Activated naive CD8-positive, alpha-beta T cell treated with anti-CD3 and anti-CD28 coated beads, Interleukin-2, amount 50 U/mL, for 24 hours (primary cell): Measurements from ENCODE around the gene CNPY2.
"Not testable (repeated sequence)": the region's sequence is repeated elsewhere in the genome, so short reads cannot be mapped to it uniquely, and the experiment has no call there.

Source experiments
- ATAC-seq: fragments of 150-1000 bp; cut with Tn5 transposase; one replicate; pipeline ENCODE4 v1.10.0; 2021
- DNase-seq: peaks from one replicate; pipeline ENCODE4 v3.0.0; 2021
- H3K27ac Mint-ChIP-seq: one replicate; pipeline ENCODE4 v1.8.0; 2021; ENCODE audit warnings: mild to moderate bottlenecking, mixed read lengths
- H3K27me3 Mint-ChIP-seq: one replicate; pipeline ENCODE4 v1.8.0; 2021; ENCODE audit warnings: mixed read lengths
- H3K36me3 Mint-ChIP-seq: one replicate; pipeline ENCODE4 v1.8.0; 2021; ENCODE audit warnings: low read depth, mixed read lengths
- H3K4me1 Mint-ChIP-seq: one replicate; pipeline ENCODE4 v1.8.0; 2021; ENCODE audit warnings: mixed read lengths
- H3K4me3 Mint-ChIP-seq: one replicate; pipeline ENCODE4 v1.8.0; 2021; ENCODE audit warnings: mild to moderate bottlenecking, moderate library complexity, mixed read lengths
- H3K9me3 Mint-ChIP-seq: one replicate; pipeline ENCODE4 v1.8.0; 2021; ENCODE audit warnings: mixed read lengths

Gene CNPY2

GRCh38 chr12:56315622-56316473, at the start of gene CNPY2:
TSS of gene CNPY2 (minus strand) at chr12:56315988. CDS start at chr12:56315217, 771 bp downstream.
- peak; percentile 94 for DNase-seq
- Mint-ChIP-seq H3K4me3 (peak within 1 kb of the TSS; percentile 99), H3K27me3 (no peaks in the 10 kb centered on the region), H3K27ac (peak within 1 kb of the TSS; percentile 97), H3K36me3 (peaks cover 18% of the 10 kb centered on the region), H3K4me1 (peaks cover 17% of the 10 kb centered on the region), H3K9me3 (no peaks in the 10 kb centered on the region)
- ATAC-seq, result peak; percentile 96

- H3K27me3 Mint-ChIP-seq, result no peaks in the 10 kb centered on the region
These were observed 46.6 kb upstream of the CNPY2 start, which contains the start of gene APOF for GRCh38 chr12:56362130-56363059. TSS of gene APOF (minus strand) at chr12:56362857. CDS start at chr12:56362745, 112 bp downstream.

DNA sequence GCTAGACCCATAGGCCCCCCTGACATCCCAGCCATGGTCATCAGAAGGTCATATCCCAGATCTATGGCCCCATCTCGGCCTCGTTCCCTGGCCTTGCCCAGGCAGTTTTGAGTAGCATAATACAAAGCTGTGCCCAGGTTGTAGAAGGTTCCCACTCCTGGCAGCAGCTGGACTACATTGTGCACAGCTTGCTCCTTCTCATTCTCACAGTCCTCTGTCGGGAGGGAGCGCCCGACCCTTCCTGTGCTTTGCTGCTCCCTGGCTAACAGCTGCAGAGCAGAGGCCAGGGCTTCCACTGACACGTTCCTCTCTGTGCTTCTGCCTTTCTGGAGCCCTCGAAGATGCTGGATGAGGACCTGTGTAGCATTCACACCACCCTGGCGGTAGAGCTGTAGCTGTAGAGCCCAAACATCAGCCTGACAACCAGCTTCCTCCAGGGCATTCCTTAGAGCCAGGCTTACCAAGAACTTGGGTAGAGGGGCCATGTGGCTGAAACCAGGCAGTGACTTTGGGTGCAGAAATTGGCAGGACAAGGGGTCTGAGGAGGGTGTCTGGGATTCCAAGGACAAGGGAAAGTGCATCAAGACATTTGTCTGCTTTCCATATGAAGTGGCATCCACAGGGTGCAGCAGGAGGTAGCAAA, 45.8 kb upstream of the CNPY2 start:
- peak overlapping the region; percentile 92 for H3K4me3 Mint-ChIP-seq
- peaks cover 1% of the 10 kb centered on the region for H3K36me3 Mint-ChIP-seq
- H3K27me3 Mint-ChIP-seq, result no peaks in the 10 kb centered on the region
- H3K27ac Mint-ChIP-seq, result peak overlapping the region; percentile 90
- DNase-seq (no peak), ATAC-seq (no peak)
- H3K4me1 Mint-ChIP-seq, result peaks cover 35% of the 10 kb centered on the region
- no peaks in the 10 kb centered on the region for H3K9me3 Mint-ChIP-seq

More at GRCh38 chr12:56362130-56363059, 46.6 kb upstream of the CNPY2 start, which contains the start of gene APOF:
- peaks cover 35% of the 10 kb centered on the region for H3K4me1 Mint-ChIP-seq
- no peaks in the 10 kb centered on the region for H3K9me3 Mint-ChIP-seq
- H3K36me3 Mint-ChIP-seq, result no peaks in the 10 kb centered on the region
- H3K27ac Mint-ChIP-seq, result peak within 1 kb of the TSS; percentile 1
- ATAC-seq (no peak), DNase-seq (no peak)
- H3K4me3 Mint-ChIP-seq, result peak within 1 kb of the TSS; percentile 92

GRCh38 chr12:56359851-56360767, 44.3 kb upstream of the CNPY2 start, which contains the start of gene STAT2:
TSS of gene STAT2 (minus strand) at chr12:56360107. CDS start at chr12:56356571, 3,536 bp downstream.
- H3K36me3 Mint-ChIP-seq, result peaks cover 6% of the 10 kb centered on the region
- ATAC-seq, result peak; percentile 97
- H3K27me3 Mint-ChIP-seq, result no peaks in the 10 kb centered on the region
- H3K27ac Mint-ChIP-seq, result peak within 1 kb of the TSS; percentile 90
- peak; percentile 99 for DNase-seq
- H3K9me3 Mint-ChIP-seq, result no peaks in the 10 kb centered on the region
- peaks cover 35% of the 10 kb centered on the region for H3K4me1 Mint-ChIP-seq
- peak within 1 kb of the TSS; percentile 92 for H3K4me3 Mint-ChIP-seq

GRCh38 chr12:56358836-56359532, 43.2 kb upstream of the CNPY2 start:
- Mint-ChIP-seq H3K36me3 (peaks cover 6% of the 10 kb centered on the region), H3K27ac (peak overlapping the region; percentile 90), H3K27me3 (no peaks in the 10 kb centered on the region), H3K4me1 (peaks cover 35% of the 10 kb centered on the region), H3K9me3 (no peaks in the 10 kb centered on the region), H3K4me3 (peak overlapping the region; percentile 92)
- ATAC-seq (no peak), DNase-seq (no peak)

GRCh38 chr12:56351325-56351724, 35.5 kb upstream of the CNPY2 start:
- no peak overlapping the region for H3K4me3 Mint-ChIP-seq
- ATAC-seq, result no peak
- no peaks in the 10 kb centered on the region for H3K4me1 Mint-ChIP-seq
- no peak for DNase-seq
- H3K27me3 Mint-ChIP-seq, result no peaks in the 10 kb centered on the region
- no peak overlapping the region for H3K27ac Mint-ChIP-seq
- peaks cover 20% of the 10 kb centered on the region for H3K36me3 Mint-ChIP-seq
- H3K9me3 Mint-ChIP-seq, result no peaks in the 10 kb centered on the region

GRCh38 chr12:56350662-56351061, 34.9 kb upstream of the CNPY2 start:
- H3K4me3 Mint-ChIP-seq, result no peak overlapping the region
- H3K4me1 Mint-ChIP-seq, result no peaks in the 10 kb centered on the region
- no peaks in the 10 kb centered on the region for H3K27me3 Mint-ChIP-seq
- DNase-seq (no peak), ATAC-seq (no peak)
- H3K36me3 Mint-ChIP-seq, result peaks cover 18% of the 10 kb centered on the region
- no peaks in the 10 kb centered on the region for H3K9me3 Mint-ChIP-seq
- no peak overlapping the region for H3K27ac Mint-ChIP-seq

DNA sequence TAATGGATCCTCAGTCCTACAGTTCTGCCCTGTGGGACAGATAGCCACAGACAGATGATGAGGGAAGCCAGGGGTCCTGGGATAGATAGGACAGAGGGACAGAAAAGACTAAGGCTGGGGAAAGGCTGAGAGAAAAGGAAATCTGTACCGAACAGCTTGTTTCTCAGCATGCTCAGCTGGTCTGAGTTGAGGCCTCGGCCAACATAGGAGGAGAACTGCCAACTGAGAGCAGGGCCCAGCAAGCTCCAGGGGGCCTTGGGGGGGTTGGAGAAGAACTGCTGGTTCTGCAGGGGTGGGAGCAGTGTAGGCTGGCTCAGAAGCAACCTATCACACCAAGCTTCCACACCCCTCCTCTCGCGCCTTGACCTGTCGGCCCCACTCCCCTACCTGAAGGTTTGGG, 33.0 kb upstream of the CNPY2 start:
- H3K36me3 Mint-ChIP-seq, result peaks cover 17% of the 10 kb centered on the region
- ATAC-seq, result no peak
- H3K4me1 Mint-ChIP-seq, result no peaks in the 10 kb centered on the region
- H3K4me3 Mint-ChIP-seq, result no peak overlapping the region
- H3K27me3 Mint-ChIP-seq, result no peaks in the 10 kb centered on the region
- no peaks in the 10 kb centered on the region for H3K9me3 Mint-ChIP-seq
- no peak for DNase-seq
- H3K27ac Mint-ChIP-seq, result no peak overlapping the region

DNA sequence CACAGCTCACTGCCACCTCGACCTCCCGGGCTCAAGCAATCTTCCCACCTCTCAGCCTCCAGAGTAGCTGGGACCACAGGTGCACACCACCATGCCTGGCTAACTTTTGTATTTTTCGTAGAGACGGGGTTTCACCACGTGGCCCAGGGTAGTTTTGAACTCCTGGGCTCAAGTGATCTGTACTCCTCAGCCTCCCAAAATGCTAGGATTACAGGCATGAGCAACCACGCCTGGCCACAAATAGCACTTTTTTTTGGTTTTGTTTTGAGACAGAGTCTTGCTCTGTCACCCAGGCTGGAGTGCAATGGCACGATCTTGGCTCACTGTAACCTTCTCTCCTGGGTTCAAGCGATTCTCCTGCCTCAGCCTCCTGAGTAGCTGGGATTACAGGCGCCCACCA, 31.5 kb upstream of the CNPY2 start:
- not testable (repeated sequence) for H3K4me1 Mint-ChIP-seq, H3K4me3 Mint-ChIP-seq, H3K27ac Mint-ChIP-seq

GRCh38 chr12:56346675-56347074, 30.9 kb upstream of the CNPY2 start:
- DNase-seq (no peak), ATAC-seq (peak; percentile 51)
- H3K36me3 Mint-ChIP-seq, result peaks cover 23% of the 10 kb centered on the region
- no peaks in the 10 kb centered on the region for H3K4me1 Mint-ChIP-seq
- H3K27ac Mint-ChIP-seq, result no peak overlapping the region
- no peaks in the 10 kb centered on the region for H3K9me3 Mint-ChIP-seq
- no peaks in the 10 kb centered on the region for H3K27me3 Mint-ChIP-seq
- H3K4me3 Mint-ChIP-seq, result no peak overlapping the region

More for the DNA sequence above, 31.5 kb upstream of the CNPY2 start:
- peaks cover 23% of the 10 kb centered on the region for H3K36me3 Mint-ChIP-seq
- not testable (repeated sequence) for DNase-seq, H3K27me3 Mint-ChIP-seq, H3K9me3 Mint-ChIP-seq, ATAC-seq

GRCh38 chr12:56342290-56342689, 26.5 kb upstream of the CNPY2 start:
- not testable (repeated sequence) for H3K27me3 Mint-ChIP-seq, ATAC-seq, H3K27ac Mint-ChIP-seq, DNase-seq, H3K9me3 Mint-ChIP-seq, H3K4me3 Mint-ChIP-seq
- Mint-ChIP-seq H3K4me1 (peaks cover 31% of the 10 kb centered on the region), H3K36me3 (peaks cover 30% of the 10 kb centered on the region)

GRCh38 chr12:56341616-56342015, 25.8 kb upstream of the CNPY2 start:
- Mint-ChIP-seq H3K27me3 (no peaks in the 10 kb centered on the region), H3K9me3 (no peaks in the 10 kb centered on the region), H3K36me3 (peaks cover 25% of the 10 kb centered on the region), H3K4me3 (no peak overlapping the region), H3K4me1 (peaks cover 38% of the 10 kb centered on the region), H3K27ac (no peak overlapping the region)
- no peak for DNase-seq
- no peak for ATAC-seq

DNA sequence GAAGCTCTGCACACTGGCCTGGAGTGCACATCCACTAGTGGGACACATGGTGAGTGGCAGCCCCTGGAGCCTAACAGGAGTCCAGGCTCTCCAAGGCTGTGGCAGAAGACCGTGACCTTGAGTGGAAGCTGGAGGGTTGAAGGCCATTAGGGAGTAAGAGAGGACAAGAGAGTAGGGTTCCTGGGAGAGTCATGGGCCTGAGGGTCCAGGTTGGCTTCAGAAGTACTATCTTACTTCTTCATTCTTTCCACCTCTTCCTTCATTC, 23.3 kb upstream of the CNPY2 start:
- no peak for ATAC-seq
- H3K27me3 Mint-ChIP-seq, result no peaks in the 10 kb centered on the region
- peaks cover 47% of the 10 kb centered on the region for H3K4me1 Mint-ChIP-seq
- no peak for DNase-seq
- no peaks in the 10 kb centered on the region for H3K9me3 Mint-ChIP-seq
- peak overlapping the region; percentile 90 for H3K4me3 Mint-ChIP-seq
- H3K27ac Mint-ChIP-seq, result peak overlapping the region; percentile 97
- peaks cover 23% of the 10 kb centered on the region for H3K36me3 Mint-ChIP-seq
